Measurements from ENCODE around the gene EIF5. TPM values are rescaled to one million over a fixed set of nuclear protein-coding genes. Genes with fewer than 3 reads are reported as not detected.

Gene EIF5
- total RNA-seq, 1 donor from 2014 or later = 86.3 TPM

GRCh38 chr14:103393070-103393469 lies 59.0 kb downstream of the EIF5 start:
- peak; percentile 20 to 36 for DNase-seq (ENCODE audit: low read depth in 2 of 2)

GRCh38 chr14:103393676-103394626 lies 59.9 kb downstream of the EIF5 start:
- DNase-seq (ENCODE audit: low read depth in 2 of 2) = peak; percentile 53 to 61

Other genes starting within 250 kb of the EIF5 start
- not detected in 2 replicates for gene EXOC3L4, start 239.5 kb upstream of the EIF5 start, total RNA-seq
- 21.0 and 46.0 TPM in 2 replicates for gene TNFAIP2, start 210.8 kb upstream of the EIF5 start, total RNA-seq
- gene MARK3, start 51.2 kb downstream of the EIF5 start, total RNA-seq = 37.3 and 49.4 TPM in 2 replicates
- 1.5 and 11.9 TPM in 2 replicates for gene CKB, start 188.6 kb downstream of the EIF5 start, total RNA-seq
- 3.1 and 5.4 TPM in 2 replicates for gene TRMT61A, start 195.0 kb downstream of the EIF5 start, total RNA-seq
- gene BAG5, start 228.4 kb downstream of the EIF5 start, total RNA-seq = 20.7 and 25.4 TPM in 2 replicates
- 19.4 and 23.2 TPM in 2 replicates for gene COA8, start 228.7 kb downstream of the EIF5 start, total RNA-seq

All from lung microvascular endothelial cell (primary cell).